GM12892 (cell line): ENCODE data around the gene NXF1.
A peak's percentile ranks its signal among the peaks of the same experiment; 100 is the strongest.
"Not testable (repeated sequence)": the region's sequence is repeated elsewhere in the genome, so short reads cannot be mapped to it uniquely, and the experiment has no call there.

ENCODE experiments used
- DNase-seq: peaks from one replicate; pipeline ENCODE4 v3.0.0; 2011; ENCODE audit not compliant: insufficient read length
- FAIRE-seq: peaks from 2 replicates; lab custom pipeline; 2011; peaks lifted over from hg19 to GRCh38; lab: Jason Lieb, UNC
- POLR2A ChIP-seq: IDR thresholded peaks from 2 replicates; pipeline ENCODE4 v1.6.1; 2011; ENCODE audit warnings: low read depth, low read length, control low read depth
- POLR2AphosphoS5 ChIP-seq: IDR thresholded peaks from 2 replicates; pipeline ENCODE4 v1.6.1; 2011; ENCODE audit warnings: low read depth, low read length, control low read depth
- TAF1 ChIP-seq: IDR thresholded peaks from 2 replicates; pipeline ENCODE4 v1.6.1; 2011; ENCODE audit warnings: low read depth, mild to moderate bottlenecking, control low read depth, low read length, borderline replicate concordance

Gene NXF1

GRCh38 chr11:62771144-62772021, 33.9 kb downstream of the NXF1 start, which contains the start of gene TAF6L:
Gene TAF6L (plus strand): TSS chr11:62771396. CDS start chr11:62775784, 4,388 bp downstream.
- FAIRE-seq, result peak; percentile 94
- TF ChIP-seq TAF1, result no peak
- peak; percentile 73 for TF ChIP-seq POLR2A
- TF ChIP-seq POLR2AphosphoS5, result peak; percentile 86
- DNase-seq, result peak; percentile 87

GRCh38 chr11:62770778-62771143, 34.5 kb downstream of the NXF1 start:
- no peak for TF ChIP-seq TAF1
- TF ChIP-seq POLR2AphosphoS5, result no peak
- no peak for TF ChIP-seq POLR2A
- DNase-seq (no peak), FAIRE-seq (peak; percentile 33)

GRCh38 chr11:62760867-62761227, 44.4 kb downstream of the NXF1 start:
- FAIRE-seq, result not testable (repeated sequence)

GRCh38 chr11:62757846-62758788, 47.1 kb downstream of the NXF1 start:
- no peak for TF ChIP-seq POLR2AphosphoS5
- no peak for TF ChIP-seq POLR2A
- no peak for TF ChIP-seq TAF1
- no peak for FAIRE-seq
- DNase-seq, result no peak

More at GRCh38 chr11:62760867-62761227, 44.4 kb downstream of the NXF1 start:
- DNase-seq, result not testable (repeated sequence)

- no peak for DNase-seq
- TF ChIP-seq POLR2A (no peak), POLR2AphosphoS5 (no peak), TAF1 (no peak)
- FAIRE-seq, result no peak
Observed at GRCh38 chr11:62755086-62755615, 50.1 kb downstream of the NXF1 start.

- DNase-seq (peak; percentile 95), FAIRE-seq (peak; percentile 100)
- TF ChIP-seq TAF1 (peak; percentile 55; the same call in 1 of the 2 replicates), POLR2A (peak; percentile 89), POLR2AphosphoS5 (peak; percentile 95)
Observed at GRCh38 chr11:62753736-62754603, 51.3 kb downstream of the NXF1 start, which contains the start of gene ZBTB3. Gene ZBTB3 (minus strand): TSS chr11:62754160. CDS start chr11:62753664, 496 bp downstream.

- FAIRE-seq (no peak), DNase-seq (no peak)
- TF ChIP-seq POLR2AphosphoS5, result no peak
- no peak for TF ChIP-seq POLR2A
- no peak for TF ChIP-seq TAF1
Observed at GRCh38 chr11:62752994-62753735, 52.1 kb downstream of the NXF1 start.

GRCh38 chr11:62752177-62752785, 53.0 kb downstream of the NXF1 start:
- FAIRE-seq (no peak), DNase-seq (no peak)

GRCh38 chr11:62749931-62750330, 55.3 kb downstream of the NXF1 start:
- not testable (repeated sequence) for FAIRE-seq

More at GRCh38 chr11:62752177-62752785, 53.0 kb downstream of the NXF1 start:
- TF ChIP-seq POLR2AphosphoS5, result no peak
- no peak for TF ChIP-seq TAF1
- TF ChIP-seq POLR2A, result no peak

More at GRCh38 chr11:62749931-62750330, 55.3 kb downstream of the NXF1 start:
- not testable (repeated sequence) for DNase-seq
